NCI-H226 (cell line): ENCODE data around the gene TMED7.
A peak's percentile ranks its signal among the peaks of the same experiment; 100 is the strongest.
"Not testable (repeated sequence)": the region's sequence is repeated elsewhere in the genome, so short reads cannot be mapped to it uniquely, and the experiment has no call there.

Experiments
- DNase-seq: peaks from one replicate; pipeline ENCODE4 v3.0.0-alpha.2; 2015

TMED7 gene

GRCh38 chr5:115625579-115626444 is at the start of gene TMED7:
TMED7 (minus strand) TSS chr5:115626036; CDS start chr5:115625792, 244 bp downstream.
- peak; percentile 96 for DNase-seq

GRCh38 chr5:115674782-115675181 is 48.9 kb upstream of the TMED7 start:
- DNase-seq, result not testable (repeated sequence)

GRCh38 chr5:115673596-115673995 is 47.8 kb upstream of the TMED7 start:
- no peak for DNase-seq

- DNase-seq, result no peak
Measured at GRCh38 chr5:115671939-115672338, 46.1 kb upstream of the TMED7 start.

- DNase-seq, result no peak
Measured at GRCh38 chr5:115666023-115666422, 40.2 kb upstream of the TMED7 start.

- DNase-seq, result no peak
Measured at GRCh38 chr5:115661563-115661962, 35.7 kb upstream of the TMED7 start.

- DNase-seq, result no peak
Measured at GRCh38 chr5:115661101-115661500, 35.3 kb upstream of the TMED7 start.

- peak; percentile 69 for DNase-seq
Measured at GRCh38 chr5:115657881-115658233, 32.0 kb upstream of the TMED7 start.

- no peak for DNase-seq
Measured at GRCh38 chr5:115657125-115657880, 31.5 kb upstream of the TMED7 start.

- DNase-seq, result no peak
Measured at GRCh38 chr5:115656404-115656803, 30.6 kb upstream of the TMED7 start.

GRCh38 chr5:115655994-115656393 is 30.2 kb upstream of the TMED7 start:
- DNase-seq, result no peak

- DNase-seq, result no peak
Measured at GRCh38 chr5:115649541-115649940, 23.7 kb upstream of the TMED7 start.

GRCh38 chr5:115648056-115648455 is 22.2 kb upstream of the TMED7 start:
- DNase-seq, result no peak

GRCh38 chr5:115645386-115645785 is 19.6 kb upstream of the TMED7 start:
- DNase-seq, result not testable (repeated sequence)

GRCh38 chr5:115644046-115644445 is 18.2 kb upstream of the TMED7 start:
- no peak for DNase-seq

GRCh38 chr5:115641948-115642347 is 16.1 kb upstream of the TMED7 start:
- DNase-seq, result peak; percentile 12

- DNase-seq, result no peak
Measured at GRCh38 chr5:115640274-115640673, 14.4 kb upstream of the TMED7 start.

- DNase-seq, result no peak
Measured at GRCh38 chr5:115639377-115639776, 13.5 kb upstream of the TMED7 start.

GRCh38 chr5:115637507-115637906 is 11.7 kb upstream of the TMED7 start:
- DNase-seq, result no peak

- no peak for DNase-seq
Measured at GRCh38 chr5:115636008-115636407, 10.2 kb upstream of the TMED7 start.

GRCh38 chr5:115634343-115635132 is 8.7 kb upstream of the TMED7 start:
- peak; percentile 66 for DNase-seq

- no peak for DNase-seq
Measured at GRCh38 chr5:115629903-115630302, 4.1 kb upstream of the TMED7 start.

- DNase-seq, result no peak
Measured at GRCh38 chr5:115627295-115627865, 1.5 kb upstream of the TMED7 start.
